ENCODE results near the gene KCNJ6. TPM values are rescaled to one million over a fixed set of nuclear protein-coding genes. Genes with fewer than 3 reads are reported as not detected.

KCNJ6 gene
- total and polyA plus RNA-seq, 2 donors from 2014 or later, result 0.06 TPM; not detected in 1

GRCh38 chr21:37784591-37785318 is 131.5 kb downstream of the KCNJ6 start:
- no peak for FAIRE-seq
- TF ChIP-seq, protein P1, sequence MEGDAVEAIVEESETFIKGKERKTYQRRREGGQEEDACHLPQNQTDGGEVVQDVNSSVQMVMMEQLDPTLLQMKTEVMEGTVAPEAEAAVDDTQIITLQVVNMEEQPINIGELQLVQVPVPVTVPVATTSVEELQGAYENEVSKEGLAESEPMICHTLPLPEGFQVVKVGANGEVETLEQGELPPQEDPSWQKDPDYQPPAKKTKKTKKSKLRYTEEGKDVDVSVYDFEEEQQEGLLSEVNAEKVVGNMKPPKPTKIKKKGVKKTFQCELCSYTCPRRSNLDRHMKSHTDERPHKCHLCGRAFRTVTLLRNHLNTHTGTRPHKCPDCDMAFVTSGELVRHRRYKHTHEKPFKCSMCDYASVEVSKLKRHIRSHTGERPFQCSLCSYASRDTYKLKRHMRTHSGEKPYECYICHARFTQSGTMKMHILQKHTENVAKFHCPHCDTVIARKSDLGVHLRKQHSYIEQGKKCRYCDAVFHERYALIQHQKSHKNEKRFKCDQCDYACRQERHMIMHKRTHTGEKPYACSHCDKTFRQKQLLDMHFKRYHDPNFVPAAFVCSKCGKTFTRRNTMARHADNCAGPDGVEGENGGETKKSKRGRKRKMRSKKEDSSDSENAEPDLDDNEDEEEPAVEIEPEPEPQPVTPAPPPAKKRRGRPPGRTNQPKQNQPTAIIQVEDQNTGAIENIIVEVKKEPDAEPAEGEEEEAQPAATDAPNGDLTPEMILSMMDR (IDR thresholded peaks at IDR 0.05; ENCODE audit: borderline replicate concordance, extremely low read depth, insufficient read depth), result no peak
- intact Hi-C loops (cut with DNase I), result no loop called here
- Histone ChIP-seq H3K9ac (ENCODE audit: low read length in 3 of 3) (no peak overlapping the region), H3K9me3 (ENCODE audit: control insufficient read depth in 2 of 3, insufficient read depth in 1 of 3, low read length in 3 of 3) (peaks cover 0 to 8% (median 0%) of the 10 kb centered on the region in 3 donors), H3K36me3 (ENCODE audit: control insufficient read depth in 2 of 3, insufficient read depth in 3 of 3, low read length in 3 of 3) (no peaks in the 10 kb centered on the region), H3K4me1 (ENCODE audit: control insufficient read depth in 2 of 3, insufficient read depth in 2 of 3, low read depth in 1 of 3, low read length in 3 of 3) (no peaks in the 10 kb centered on the region), H3K4me3 (ENCODE audit: low read length in 3 of 3) (no peak overlapping the region), H3K27me3 (ENCODE audit: control insufficient read depth, insufficient read depth, low read length) (no peaks in the 10 kb centered on the region), H3K27ac (ENCODE audit: low read depth in 2 of 2, low read length in 2 of 2) (no peak overlapping the region)
- DNase-seq, result no peak

DNA sequence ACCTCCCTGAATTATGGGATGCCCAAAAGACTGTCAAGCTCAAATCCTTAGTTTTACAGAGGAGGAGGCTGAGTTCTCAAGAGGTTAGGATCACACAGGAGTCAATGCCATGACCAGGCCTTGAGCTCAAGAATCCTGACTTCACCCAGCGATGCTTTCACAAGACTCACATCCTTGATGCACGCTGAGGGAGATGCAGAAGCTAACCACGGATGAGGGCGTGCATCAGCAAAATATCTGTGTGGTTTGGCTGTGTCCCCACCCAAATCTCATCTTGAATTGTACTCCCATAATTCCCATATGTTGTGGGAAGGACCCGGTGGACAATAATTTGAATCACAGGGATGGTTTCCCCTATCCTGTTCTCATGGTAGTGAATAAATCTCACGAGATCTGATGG is 133.2 kb downstream of the KCNJ6 start:
- TF ChIP-seq, protein P1 (IDR thresholded peaks at IDR 0.05; ENCODE audit: borderline replicate concordance, extremely low read depth, insufficient read depth), result no peak
- no peak overlapping the region for H3K4me3 ChIP-seq (ENCODE audit: low read length in 3 of 3)
- DNase-seq (no peak), FAIRE-seq (no peak)
- no peak overlapping the region for H3K9ac ChIP-seq (ENCODE audit: low read length in 3 of 3)
- H3K27me3 ChIP-seq (ENCODE audit: control insufficient read depth, insufficient read depth, low read length), result no peaks in the 10 kb centered on the region
- no peaks in the 10 kb centered on the region for H3K36me3 ChIP-seq (ENCODE audit: control insufficient read depth in 2 of 3, insufficient read depth in 3 of 3, low read length in 3 of 3)
- no peak overlapping the region for H3K27ac ChIP-seq (ENCODE audit: low read depth in 2 of 2, low read length in 2 of 2)
- peaks cover 0 to 4% (median 0%) of the 10 kb centered on the region in 3 donors for H3K9me3 ChIP-seq (ENCODE audit: control insufficient read depth in 2 of 3, insufficient read depth in 1 of 3, low read length in 3 of 3)
- no peaks in the 10 kb centered on the region for H3K4me1 ChIP-seq (ENCODE audit: control insufficient read depth in 2 of 3, insufficient read depth in 2 of 3, low read depth in 1 of 3, low read length in 3 of 3)
- intact Hi-C loops (cut with DNase I), result no loop called here

GRCh38 chr21:37780991-37781983 is 135.0 kb downstream of the KCNJ6 start:
- FAIRE-seq (no peak), DNase-seq (no peak)
- intact Hi-C loops (cut with DNase I), result no loop called here
- peaks cover 0 to 4% (median 0%) of the 10 kb centered on the region in 3 donors for H3K9me3 ChIP-seq (ENCODE audit: control insufficient read depth in 2 of 3, insufficient read depth in 1 of 3, low read length in 3 of 3)
- no peaks in the 10 kb centered on the region for H3K4me1 ChIP-seq (ENCODE audit: control insufficient read depth in 2 of 3, insufficient read depth in 2 of 3, low read depth in 1 of 3, low read length in 3 of 3)
- no peak overlapping the region for H3K27ac ChIP-seq (ENCODE audit: low read depth in 2 of 2, low read length in 2 of 2)
- H3K36me3 ChIP-seq (ENCODE audit: control insufficient read depth in 2 of 3, insufficient read depth in 3 of 3, low read length in 3 of 3), result no peaks in the 10 kb centered on the region
- no peak overlapping the region for H3K4me3 ChIP-seq (ENCODE audit: low read length in 3 of 3)
- TF ChIP-seq, protein P1 (IDR thresholded peaks at IDR 0.05; ENCODE audit: borderline replicate concordance, extremely low read depth, insufficient read depth), result no peak
- no peak overlapping the region for H3K9ac ChIP-seq (ENCODE audit: low read length in 3 of 3)
- H3K27me3 ChIP-seq (ENCODE audit: control insufficient read depth, insufficient read depth, low read length), result no peaks in the 10 kb centered on the region

Data from kidney (tissue), 14 donors.